ENCODE data around the gene INPP5D. TPM values are rescaled to one million over a fixed set of nuclear protein-coding genes. Genes with fewer than 3 reads are reported as not detected.

Gene INPP5D
- total RNA-seq, 1 donor = under 0.01 TPM

- Histone ChIP-seq H4K20me1 (ENCODE audit: insufficient read depth, low read length) (no peaks in the 10 kb centered on the region), H3K4me2 (ENCODE audit: insufficient read depth, low read length) (no peak overlapping the region), H3K27me3 (ENCODE audit: insufficient read depth, low read length) (peaks cover 5% of the 10 kb centered on the region), H3K36me3 (ENCODE audit: insufficient read depth, low read length) (no peaks in the 10 kb centered on the region), H3K9me3 (ENCODE audit: low read depth, low read length) (no peaks in the 10 kb centered on the region), H3K79me2 (ENCODE audit: insufficient read depth, low read length) (no peaks in the 10 kb centered on the region), H3K4me1 (ENCODE audit: insufficient read depth, low read length) (no peaks in the 10 kb centered on the region), H3K27ac (ENCODE audit: low read depth, low read length) (no peak overlapping the region), H2AFZ (ENCODE audit: low read length) (no peak overlapping the region), H3K4me3 (ENCODE audit: insufficient read depth, low read length) (no peak overlapping the region)
- DNase-seq (ENCODE audit: insufficient read length, low spot score, missing footprints) = no peak
- TF ChIP-seq, protein P1, sequence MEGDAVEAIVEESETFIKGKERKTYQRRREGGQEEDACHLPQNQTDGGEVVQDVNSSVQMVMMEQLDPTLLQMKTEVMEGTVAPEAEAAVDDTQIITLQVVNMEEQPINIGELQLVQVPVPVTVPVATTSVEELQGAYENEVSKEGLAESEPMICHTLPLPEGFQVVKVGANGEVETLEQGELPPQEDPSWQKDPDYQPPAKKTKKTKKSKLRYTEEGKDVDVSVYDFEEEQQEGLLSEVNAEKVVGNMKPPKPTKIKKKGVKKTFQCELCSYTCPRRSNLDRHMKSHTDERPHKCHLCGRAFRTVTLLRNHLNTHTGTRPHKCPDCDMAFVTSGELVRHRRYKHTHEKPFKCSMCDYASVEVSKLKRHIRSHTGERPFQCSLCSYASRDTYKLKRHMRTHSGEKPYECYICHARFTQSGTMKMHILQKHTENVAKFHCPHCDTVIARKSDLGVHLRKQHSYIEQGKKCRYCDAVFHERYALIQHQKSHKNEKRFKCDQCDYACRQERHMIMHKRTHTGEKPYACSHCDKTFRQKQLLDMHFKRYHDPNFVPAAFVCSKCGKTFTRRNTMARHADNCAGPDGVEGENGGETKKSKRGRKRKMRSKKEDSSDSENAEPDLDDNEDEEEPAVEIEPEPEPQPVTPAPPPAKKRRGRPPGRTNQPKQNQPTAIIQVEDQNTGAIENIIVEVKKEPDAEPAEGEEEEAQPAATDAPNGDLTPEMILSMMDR (IDR thresholded peaks at IDR 0.05; ENCODE audit: extremely low read depth, low read depth, low read length) = no peak
These were observed 5.9 kb downstream of the INPP5D start for GRCh38 chr2:233065954-233066470.

DNA sequence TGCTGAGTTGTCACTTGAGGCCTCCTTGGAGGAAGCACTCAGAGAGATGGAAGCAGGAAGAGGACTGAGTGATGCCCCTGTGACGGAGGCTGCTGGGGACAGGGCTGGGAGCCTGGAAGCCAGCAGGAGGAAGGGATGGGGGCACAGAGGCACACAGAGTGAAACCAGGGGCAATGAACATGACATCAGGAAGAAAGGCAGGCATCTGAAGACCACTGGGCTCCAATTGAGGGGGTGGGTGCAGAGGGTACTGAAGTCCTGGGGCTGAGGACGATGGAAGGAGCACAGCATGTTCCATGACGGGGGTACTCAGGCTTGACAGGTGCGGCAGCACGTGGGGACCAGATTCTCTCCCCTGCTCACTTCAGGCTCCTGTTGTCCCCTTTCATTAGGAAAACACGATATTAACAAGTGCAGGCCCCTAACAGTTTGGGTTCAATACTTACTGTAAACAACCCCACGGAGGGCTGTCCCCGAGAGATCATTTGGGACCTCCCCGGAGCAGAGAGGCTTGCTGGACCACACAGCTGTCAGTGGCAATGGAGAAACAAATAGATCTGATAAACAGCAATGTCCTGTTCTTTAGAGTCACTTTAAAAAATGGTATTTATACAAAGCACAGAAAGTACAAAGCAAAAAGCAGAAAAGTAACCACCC lies 8.7 kb downstream of the INPP5D start:
- no peak overlapping the region for H2AFZ ChIP-seq (ENCODE audit: low read length)
- H4K20me1 ChIP-seq (ENCODE audit: insufficient read depth, low read length) = no peaks in the 10 kb centered on the region
- H3K4me3 ChIP-seq (ENCODE audit: insufficient read depth, low read length) = no peak overlapping the region
- no peak for DNase-seq (ENCODE audit: insufficient read length, low spot score, missing footprints)
- H3K27ac ChIP-seq (ENCODE audit: low read depth, low read length) = no peak overlapping the region
- peaks cover 9% of the 10 kb centered on the region for H3K27me3 ChIP-seq (ENCODE audit: insufficient read depth, low read length)
- TF ChIP-seq, protein P1 (IDR thresholded peaks at IDR 0.05; ENCODE audit: extremely low read depth, low read depth, low read length) = no peak
- no peaks in the 10 kb centered on the region for H3K4me1 ChIP-seq (ENCODE audit: insufficient read depth, low read length)
- no peaks in the 10 kb centered on the region for H3K79me2 ChIP-seq (ENCODE audit: insufficient read depth, low read length)
- H3K36me3 ChIP-seq (ENCODE audit: insufficient read depth, low read length) = no peaks in the 10 kb centered on the region
- H3K4me2 ChIP-seq (ENCODE audit: insufficient read depth, low read length) = no peak overlapping the region
- H3K9me3 ChIP-seq (ENCODE audit: low read depth, low read length) = peaks cover 2% of the 10 kb centered on the region

DNA sequence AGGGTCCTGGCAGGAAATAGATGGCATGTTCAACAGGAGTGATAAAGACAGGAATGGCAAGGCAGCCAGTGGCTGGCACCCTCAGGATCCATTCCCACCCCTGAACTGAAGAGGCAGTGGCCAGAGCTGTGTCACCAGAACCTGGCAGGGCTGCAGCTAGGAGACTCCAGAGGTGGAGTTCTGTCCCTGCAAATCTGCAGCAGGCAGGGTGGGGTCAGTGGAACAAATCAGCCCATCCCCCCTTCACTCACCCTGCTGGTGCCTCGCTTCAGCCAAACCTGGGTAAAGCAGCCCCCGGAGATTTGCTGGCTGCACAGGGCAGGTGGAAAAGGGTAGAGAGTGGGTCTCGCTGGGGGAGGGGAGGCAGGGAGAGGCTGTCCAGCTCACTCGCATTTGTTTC lies 12.7 kb downstream of the INPP5D start:
- Histone ChIP-seq H4K20me1 (ENCODE audit: insufficient read depth, low read length) (no peaks in the 10 kb centered on the region), H3K4me3 (ENCODE audit: insufficient read depth, low read length) (no peak overlapping the region), H3K27me3 (ENCODE audit: insufficient read depth, low read length) (peaks cover 18% of the 10 kb centered on the region), H3K36me3 (ENCODE audit: insufficient read depth, low read length) (no peaks in the 10 kb centered on the region), H3K4me2 (ENCODE audit: insufficient read depth, low read length) (no peak overlapping the region), H2AFZ (ENCODE audit: low read length) (no peak overlapping the region), H3K9me3 (ENCODE audit: low read depth, low read length) (peaks cover 2% of the 10 kb centered on the region), H3K4me1 (ENCODE audit: insufficient read depth, low read length) (no peaks in the 10 kb centered on the region), H3K27ac (ENCODE audit: low read depth, low read length) (no peak overlapping the region), H3K79me2 (ENCODE audit: insufficient read depth, low read length) (no peaks in the 10 kb centered on the region)
- DNase-seq (ENCODE audit: insufficient read length, low spot score, missing footprints) = no peak
- TF ChIP-seq, protein P1 (IDR thresholded peaks at IDR 0.05; ENCODE audit: extremely low read depth, low read depth, low read length) = no peak

GRCh38 chr2:233074106-233074505 lies 14.0 kb downstream of the INPP5D start:
- TF ChIP-seq, protein P1 (IDR thresholded peaks at IDR 0.05; ENCODE audit: extremely low read depth, low read depth, low read length) = no peak
- no peaks in the 10 kb centered on the region for H4K20me1 ChIP-seq (ENCODE audit: insufficient read depth, low read length)
- H3K4me1 ChIP-seq (ENCODE audit: insufficient read depth, low read length) = no peaks in the 10 kb centered on the region
- H3K4me2 ChIP-seq (ENCODE audit: insufficient read depth, low read length) = no peak overlapping the region
- H3K9me3 ChIP-seq (ENCODE audit: low read depth, low read length) = peaks cover 2% of the 10 kb centered on the region
- H3K36me3 ChIP-seq (ENCODE audit: insufficient read depth, low read length) = no peaks in the 10 kb centered on the region
- no peak overlapping the region for H3K27ac ChIP-seq (ENCODE audit: low read depth, low read length)
- H2AFZ ChIP-seq (ENCODE audit: low read length) = no peak overlapping the region
- no peak overlapping the region for H3K4me3 ChIP-seq (ENCODE audit: insufficient read depth, low read length)
- peaks cover 14% of the 10 kb centered on the region for H3K27me3 ChIP-seq (ENCODE audit: insufficient read depth, low read length)
- DNase-seq (ENCODE audit: insufficient read length, low spot score, missing footprints) = no peak
- H3K79me2 ChIP-seq (ENCODE audit: insufficient read depth, low read length) = no peaks in the 10 kb centered on the region
